Stimulated activated naive CD8-positive, alpha-beta T cell treated with anti-CD3 and anti-CD28 coated beads, Interleukin-15, Interleukin-2, amounts not matched to agents 100 ng/mL and 50 ng/mL, for 24 hours (primary cell): ENCODE data around the gene PRDX3.

Experiments used
- H3K27ac Mint-ChIP-seq: one replicate; pipeline ENCODE4 v1.8.0; 2021; ENCODE audit warnings: mild to moderate bottlenecking, mixed read lengths
- H3K27me3 Mint-ChIP-seq: one replicate; pipeline ENCODE4 v1.8.0; 2021; ENCODE audit warnings: mixed read lengths
- H3K36me3 Mint-ChIP-seq: one replicate; pipeline ENCODE4 v1.8.0; 2021; ENCODE audit warnings: low read depth, mixed read lengths
- H3K4me1 Mint-ChIP-seq: one replicate; pipeline ENCODE4 v1.8.0; 2021; ENCODE audit warnings: low read depth, mixed read lengths
- H3K4me3 Mint-ChIP-seq: one replicate; pipeline ENCODE4 v1.8.0; 2021; ENCODE audit warnings: mild to moderate bottlenecking, mixed read lengths
- H3K9me3 Mint-ChIP-seq: one replicate; pipeline ENCODE4 v1.8.0; 2021; ENCODE audit warnings: mixed read lengths

Gene PRDX3

DNA sequence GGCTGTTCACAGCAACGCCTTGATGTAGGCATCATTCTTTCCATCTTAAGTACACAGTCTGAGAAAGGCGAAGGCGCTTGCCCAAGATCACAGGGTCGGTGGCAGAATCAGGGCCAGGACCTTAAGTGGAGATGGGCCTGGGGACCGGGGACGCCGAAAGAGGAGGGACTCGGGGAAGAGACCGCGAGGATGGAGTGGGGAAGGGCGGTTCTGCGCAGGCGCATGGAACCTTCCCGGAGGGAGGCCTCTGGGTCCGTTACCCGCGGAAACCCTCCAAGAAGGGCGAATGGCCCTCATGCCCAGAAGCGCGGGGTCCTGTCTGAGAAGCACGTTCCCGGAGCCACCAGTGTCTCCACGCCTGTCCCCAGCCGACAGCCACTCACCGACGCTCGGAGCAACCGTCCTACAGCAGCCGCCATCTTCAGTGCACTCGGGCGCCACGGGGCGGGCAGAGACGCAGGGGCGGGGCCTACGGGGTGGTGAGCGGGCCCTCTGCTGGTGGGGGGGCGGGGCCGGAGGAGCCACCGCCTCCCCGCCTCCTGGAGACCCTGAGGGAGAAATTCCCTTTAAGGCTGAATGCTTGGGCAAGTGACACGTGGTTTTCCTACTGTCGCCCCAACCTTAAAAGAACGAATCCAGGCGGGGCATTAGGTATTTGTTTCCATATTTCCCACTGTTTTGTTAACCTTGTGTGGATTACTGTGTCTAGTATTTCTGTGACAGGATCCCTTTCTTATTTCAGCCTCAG is at the start of gene PRDX3:
TSS of gene PRDX3 (minus strand) at position 441 of the 748 bp plus-strand sequence. CDS start at position 419, 22 bp downstream.
- Mint-ChIP-seq H3K4me3 (peak within 1 kb of the TSS; percentile 100), H3K9me3 (no peaks in the 10 kb centered on the region), H3K4me1 (peaks cover 48% of the 10 kb centered on the region), H3K27me3 (no peaks in the 10 kb centered on the region), H3K36me3 (peaks cover 35% of the 10 kb centered on the region), H3K27ac (peak within 1 kb of the TSS; percentile 99)

DNA sequence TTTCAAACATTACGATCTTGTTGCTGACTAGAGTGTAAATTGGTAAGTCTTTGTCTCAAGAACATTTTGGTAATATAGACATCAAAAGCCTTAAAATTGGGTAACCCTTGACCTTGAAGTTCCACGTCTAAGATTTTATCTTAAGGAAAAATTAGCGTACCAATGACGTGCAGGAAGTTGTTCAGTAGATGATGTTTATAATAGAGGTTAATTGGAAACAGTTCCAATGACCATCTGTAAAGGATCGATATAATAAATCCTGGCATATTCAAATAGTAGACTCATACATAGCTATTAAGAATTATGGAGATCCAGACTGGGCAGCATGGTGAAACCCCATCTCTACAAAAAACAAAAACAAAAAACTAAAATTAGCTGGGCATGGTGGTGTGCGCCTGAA is 49.2 kb upstream of the PRDX3 start:
- Mint-ChIP-seq H3K4me1 (peaks cover 37% of the 10 kb centered on the region), H3K4me3 (no peak overlapping the region), H3K27ac (no peak overlapping the region)

DNA sequence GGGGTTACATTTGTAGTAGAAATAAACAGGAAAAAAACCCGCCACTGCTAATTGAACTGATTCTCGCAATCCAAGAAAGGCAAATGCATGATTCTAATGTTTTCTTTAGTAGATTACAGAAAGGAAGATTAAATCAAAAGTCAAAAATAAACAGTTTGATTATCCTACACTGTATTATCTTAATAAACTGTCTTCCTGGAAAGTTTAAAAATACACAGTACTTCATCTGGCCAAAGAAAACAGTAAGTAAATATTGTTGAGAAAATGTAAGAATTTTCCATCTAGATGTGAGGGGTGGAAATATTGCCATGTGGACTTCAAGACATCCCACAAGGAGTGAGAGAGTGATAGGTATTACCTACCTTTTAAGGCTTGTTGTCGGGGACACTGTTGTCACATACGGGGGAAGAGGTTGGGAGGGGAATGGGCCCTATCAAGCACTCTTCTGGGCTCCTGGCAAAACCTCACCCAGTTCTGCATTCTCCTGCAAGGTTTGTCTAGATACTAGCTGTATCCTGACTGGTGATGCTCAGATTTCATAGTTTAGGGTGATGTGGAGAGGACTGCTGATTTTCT is 46.6 kb upstream of the PRDX3 start:
- Mint-ChIP-seq H3K27me3 (no peaks in the 10 kb centered on the region), H3K9me3 (no peaks in the 10 kb centered on the region), H3K36me3 (peaks cover 3% of the 10 kb centered on the region), H3K4me1 (peaks cover 39% of the 10 kb centered on the region), H3K27ac (no peak overlapping the region), H3K4me3 (no peak overlapping the region)

More for the DNA sequence above, 49.2 kb upstream of the PRDX3 start:
- Mint-ChIP-seq H3K9me3 (peaks cover 10% of the 10 kb centered on the region), H3K27me3 (no peaks in the 10 kb centered on the region), H3K36me3 (peaks cover 13% of the 10 kb centered on the region)

DNA sequence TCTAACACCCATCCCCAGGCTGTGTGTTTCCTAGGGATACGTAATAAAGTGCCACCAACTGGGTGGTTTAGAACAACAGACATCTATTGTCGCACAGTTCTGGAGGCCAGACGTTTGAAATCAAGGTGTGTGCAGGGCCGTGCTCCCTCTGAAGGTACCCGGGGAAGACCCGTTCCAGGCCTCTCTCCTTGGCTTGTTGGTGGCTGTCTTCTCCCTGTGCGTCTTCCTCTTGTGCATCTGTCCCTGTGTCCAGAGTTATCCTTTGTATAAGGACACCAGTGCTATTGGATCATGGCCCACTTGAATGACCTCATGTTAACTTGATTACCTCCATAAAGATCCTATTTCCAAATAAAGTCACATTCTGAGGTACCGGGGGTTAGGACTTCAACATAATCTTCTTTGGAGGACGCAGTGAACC is 44.4 kb upstream of the PRDX3 start:
- peaks cover 3% of the 10 kb centered on the region for H3K36me3 Mint-ChIP-seq
- no peak overlapping the region for H3K4me3 Mint-ChIP-seq
- no peak overlapping the region for H3K27ac Mint-ChIP-seq
- H3K9me3 Mint-ChIP-seq: no peaks in the 10 kb centered on the region
- no peaks in the 10 kb centered on the region for H3K27me3 Mint-ChIP-seq
- peaks cover 41% of the 10 kb centered on the region for H3K4me1 Mint-ChIP-seq

DNA sequence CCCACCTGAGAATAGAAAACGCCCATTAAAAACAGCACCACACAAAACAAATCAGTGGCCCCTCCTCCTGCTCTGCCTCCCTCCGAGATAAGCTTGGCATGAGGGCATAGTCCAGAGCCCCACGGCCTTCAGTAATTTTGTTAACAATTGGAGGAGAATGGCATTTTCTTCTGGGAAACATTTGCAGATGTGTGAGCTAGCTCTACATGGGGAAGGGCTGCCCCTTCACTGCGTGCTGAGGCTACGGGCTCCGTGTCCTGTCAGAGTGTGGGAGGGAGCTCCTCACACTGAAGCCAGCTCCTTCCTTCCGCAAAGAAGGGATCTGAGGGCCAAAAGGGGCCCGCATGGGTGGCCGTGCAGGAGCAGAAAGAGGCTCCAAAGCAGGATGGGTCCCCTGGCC is 43.9 kb upstream of the PRDX3 start:
- H3K36me3 Mint-ChIP-seq: peaks cover 3% of the 10 kb centered on the region
- peak overlapping the region; percentile 58 for H3K4me3 Mint-ChIP-seq
- no peaks in the 10 kb centered on the region for H3K9me3 Mint-ChIP-seq
- H3K27ac Mint-ChIP-seq: peak overlapping the region; percentile 92
- H3K4me1 Mint-ChIP-seq: peaks cover 44% of the 10 kb centered on the region
- no peaks in the 10 kb centered on the region for H3K27me3 Mint-ChIP-seq

DNA sequence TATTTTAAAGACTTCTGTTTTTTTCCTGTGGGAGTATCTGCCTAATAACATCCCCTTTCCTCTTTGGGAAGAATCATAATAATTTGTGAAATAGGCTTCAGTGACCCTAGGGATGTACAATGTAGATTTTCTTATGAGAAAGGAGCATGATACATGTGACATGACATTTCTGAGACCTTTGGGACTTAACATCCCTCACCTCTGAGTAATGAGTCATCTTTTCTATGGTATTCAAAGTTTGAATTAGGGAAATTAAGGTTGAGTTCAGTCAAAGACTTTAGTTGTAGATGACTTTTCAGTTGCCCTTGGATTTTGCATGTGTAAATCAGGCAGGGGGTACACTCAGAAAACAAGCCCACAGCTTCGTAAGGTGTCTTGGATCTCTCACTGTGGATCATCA is 43.1 kb upstream of the PRDX3 start:
- H3K4me1 Mint-ChIP-seq: peaks cover 47% of the 10 kb centered on the region
- H3K27ac Mint-ChIP-seq: peak overlapping the region; percentile 92
- no peaks in the 10 kb centered on the region for H3K27me3 Mint-ChIP-seq
- no peaks in the 10 kb centered on the region for H3K9me3 Mint-ChIP-seq
- H3K36me3 Mint-ChIP-seq: peaks cover 6% of the 10 kb centered on the region
- H3K4me3 Mint-ChIP-seq: peak overlapping the region; percentile 58

DNA sequence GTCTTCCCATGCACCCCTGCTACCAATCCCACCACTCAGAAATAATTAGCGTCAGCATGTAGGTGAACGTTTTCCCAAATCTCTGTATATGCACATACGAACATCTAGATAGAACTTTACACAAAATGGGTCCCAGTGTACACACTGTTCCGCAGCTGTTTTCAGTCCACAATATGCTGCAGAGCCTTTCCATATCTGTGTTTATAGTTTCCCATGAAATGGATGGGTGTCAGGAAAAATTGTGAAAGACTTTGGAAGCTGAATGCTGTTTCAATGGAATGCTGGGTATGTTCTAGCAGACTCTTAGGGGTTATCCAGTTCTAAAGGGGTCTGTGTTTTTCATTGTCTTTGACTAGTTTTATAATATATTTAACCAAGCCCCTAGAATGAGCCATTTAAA is 42.6 kb upstream of the PRDX3 start:
- no peaks in the 10 kb centered on the region for H3K27me3 Mint-ChIP-seq
- peaks cover 48% of the 10 kb centered on the region for H3K4me1 Mint-ChIP-seq
- H3K36me3 Mint-ChIP-seq: peaks cover 6% of the 10 kb centered on the region
- H3K27ac Mint-ChIP-seq: no peak overlapping the region
- no peak overlapping the region for H3K4me3 Mint-ChIP-seq
- H3K9me3 Mint-ChIP-seq: no peaks in the 10 kb centered on the region

DNA sequence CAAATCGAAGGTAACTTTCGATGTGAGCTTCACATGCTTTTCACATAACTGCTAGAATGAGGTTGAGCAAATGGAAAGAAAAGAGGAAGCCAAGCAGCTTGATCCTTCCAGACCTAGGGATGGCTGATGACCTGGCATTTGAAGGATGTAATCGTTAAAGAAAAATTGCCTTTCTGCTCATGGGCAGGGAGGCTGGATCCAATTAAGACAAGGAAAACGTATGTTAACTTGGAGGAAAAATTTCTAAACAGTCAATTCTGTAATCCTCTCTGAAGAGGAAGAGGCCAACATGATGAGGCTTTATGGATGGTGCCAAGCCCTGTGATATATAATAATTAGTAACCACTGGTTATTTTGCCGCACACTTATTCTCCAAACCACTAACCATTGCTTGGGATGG is 41.3 kb upstream of the PRDX3 start:
- Mint-ChIP-seq H3K27me3 (no peaks in the 10 kb centered on the region), H3K4me3 (no peak overlapping the region), H3K27ac (no peak overlapping the region), H3K36me3 (peaks cover 10% of the 10 kb centered on the region), H3K9me3 (no peaks in the 10 kb centered on the region), H3K4me1 (peaks cover 46% of the 10 kb centered on the region)

DNA sequence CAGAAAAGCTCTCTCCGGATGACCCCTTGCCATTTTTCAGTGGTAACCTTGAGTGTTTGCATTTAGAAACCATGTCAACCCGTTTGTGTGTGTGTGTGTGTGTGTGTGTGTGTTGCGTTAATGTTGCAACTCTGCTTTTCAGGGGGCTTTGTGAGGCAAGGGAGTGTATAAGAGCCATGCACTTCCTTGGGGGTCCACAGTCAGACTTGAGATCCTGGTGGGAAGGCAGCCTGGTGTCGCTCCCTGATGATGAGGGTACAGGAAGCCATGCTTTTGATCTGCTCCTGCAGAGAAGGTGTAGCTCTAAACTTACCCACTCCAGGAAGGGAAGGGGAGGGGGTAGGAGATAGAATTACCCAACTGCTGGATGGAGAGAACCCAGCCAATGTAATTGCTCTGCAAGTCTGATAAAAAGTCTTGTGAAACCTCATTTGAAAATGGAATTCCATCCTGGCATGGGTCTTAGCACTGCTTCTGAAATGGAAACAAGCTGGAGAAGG is 39.4 kb upstream of the PRDX3 start:
- H3K4me1 Mint-ChIP-seq: peaks cover 55% of the 10 kb centered on the region
- H3K9me3 Mint-ChIP-seq: no peaks in the 10 kb centered on the region
- peaks cover 10% of the 10 kb centered on the region for H3K36me3 Mint-ChIP-seq

DNA sequence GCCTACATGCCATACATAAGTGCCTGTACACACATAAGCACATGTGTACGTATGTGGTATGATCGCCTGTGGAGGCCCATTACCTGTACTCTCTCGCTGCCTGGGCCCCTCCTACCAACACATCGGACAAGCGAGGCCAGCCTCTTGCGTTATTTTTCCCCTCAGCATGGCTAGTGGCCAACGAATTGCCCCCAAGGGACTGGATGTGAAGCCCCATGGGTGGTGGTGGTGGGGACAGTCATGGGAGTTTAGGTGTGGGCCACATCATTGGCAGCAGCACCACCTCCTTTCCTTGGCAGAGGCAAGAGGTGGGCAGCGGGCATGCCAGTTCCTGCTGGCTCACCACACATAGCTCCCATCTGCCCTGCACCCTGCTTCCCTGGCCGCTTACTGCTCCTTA is 38.8 kb upstream of the PRDX3 start:
- Mint-ChIP-seq H3K9me3 (no peaks in the 10 kb centered on the region), H3K4me1 (peaks cover 57% of the 10 kb centered on the region), H3K36me3 (peaks cover 10% of the 10 kb centered on the region), H3K27ac (no peak overlapping the region), H3K27me3 (no peaks in the 10 kb centered on the region), H3K4me3 (no peak overlapping the region)

More for the DNA sequence above, 39.4 kb upstream of the PRDX3 start:
- H3K4me3 Mint-ChIP-seq: no peak overlapping the region
- H3K27me3 Mint-ChIP-seq: no peaks in the 10 kb centered on the region
- H3K27ac Mint-ChIP-seq: no peak overlapping the region

DNA sequence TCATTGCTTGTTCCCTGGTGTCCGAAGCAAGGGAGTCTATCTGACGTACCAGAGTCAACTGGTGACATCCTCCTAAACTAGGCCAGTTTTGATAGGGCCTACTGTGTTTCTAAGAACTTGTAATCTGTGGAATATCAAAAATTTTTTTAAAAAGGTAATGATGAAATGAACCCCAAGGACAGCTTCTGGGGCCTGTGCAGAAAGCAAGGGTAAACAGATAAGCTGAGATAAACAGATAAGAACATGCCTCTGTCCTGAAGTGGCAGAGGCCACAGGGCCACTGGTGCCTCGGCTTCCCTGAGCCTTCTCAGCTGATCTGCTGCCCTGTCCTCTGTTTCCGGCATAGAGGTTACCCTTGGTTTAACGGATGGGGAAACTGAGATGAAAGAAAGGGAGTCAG is 37.5 kb upstream of the PRDX3 start:
- Mint-ChIP-seq H3K36me3 (peaks cover 10% of the 10 kb centered on the region), H3K9me3 (no peaks in the 10 kb centered on the region), H3K27ac (no peak overlapping the region), H3K27me3 (no peaks in the 10 kb centered on the region), H3K4me3 (no peak overlapping the region), H3K4me1 (peaks cover 57% of the 10 kb centered on the region)

DNA sequence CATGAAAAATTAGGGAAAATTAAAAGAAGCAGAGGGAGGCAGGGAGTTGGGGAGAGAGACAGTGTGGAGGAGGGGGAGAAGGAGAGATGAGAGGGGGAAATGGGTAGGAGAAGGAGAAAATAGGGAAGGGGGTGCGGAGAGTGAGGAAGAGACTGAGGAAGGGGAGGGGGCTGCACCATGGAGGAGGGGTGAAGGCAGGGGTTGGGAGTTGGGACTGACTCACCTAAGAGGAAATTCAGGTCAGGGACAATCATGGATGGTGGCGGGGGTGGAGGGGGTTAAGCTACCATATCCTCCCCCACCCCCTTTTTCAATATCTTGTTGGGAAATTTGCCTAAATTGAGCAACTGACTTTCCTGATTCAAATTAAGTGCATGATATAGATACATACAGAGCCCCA is 36.8 kb upstream of the PRDX3 start:
- H3K27me3 Mint-ChIP-seq: no peaks in the 10 kb centered on the region
- H3K27ac Mint-ChIP-seq: no peak overlapping the region
- no peaks in the 10 kb centered on the region for H3K9me3 Mint-ChIP-seq
- H3K4me1 Mint-ChIP-seq: peaks cover 61% of the 10 kb centered on the region
- H3K36me3 Mint-ChIP-seq: peaks cover 10% of the 10 kb centered on the region
- no peak overlapping the region for H3K4me3 Mint-ChIP-seq

DNA sequence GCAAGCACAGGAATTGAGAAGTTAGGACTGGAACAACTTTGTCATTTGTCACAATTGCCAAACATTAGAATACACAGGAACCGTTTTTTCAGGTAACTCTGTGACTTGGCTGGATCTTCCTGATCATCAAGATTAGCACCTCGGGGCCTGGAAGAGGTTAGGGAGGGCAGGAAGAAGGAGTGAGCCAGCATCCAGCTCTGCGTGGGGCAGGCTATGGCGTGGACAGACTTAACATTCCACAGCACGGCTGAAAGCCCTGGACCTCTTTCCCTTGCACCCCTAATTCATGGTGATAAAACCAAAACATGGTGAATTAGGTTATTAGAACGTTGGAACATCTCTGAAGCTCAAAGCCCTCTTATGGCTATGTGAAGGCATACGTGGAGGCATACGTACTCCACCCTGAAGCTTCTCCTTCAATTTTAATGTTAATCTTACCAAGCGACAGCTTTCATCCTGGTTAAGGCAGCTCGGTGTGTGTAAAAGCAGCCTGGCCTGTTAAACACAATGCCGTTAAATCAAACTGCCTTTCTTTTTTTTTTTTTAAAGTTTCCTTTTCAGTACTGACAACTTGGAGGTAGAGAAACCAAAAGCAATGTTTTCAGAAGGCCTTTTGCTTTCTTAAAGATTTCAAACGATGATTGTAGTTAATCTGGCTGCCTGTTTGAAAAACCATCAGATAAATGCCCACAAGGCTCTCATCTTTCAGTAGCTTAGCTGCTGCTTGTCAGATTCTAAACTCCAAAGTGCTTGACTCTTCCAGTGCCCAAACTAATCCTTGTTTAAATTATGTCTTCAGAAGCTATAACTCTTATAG is 33.2 kb upstream of the PRDX3 start:
- peak overlapping the region; percentile 80 for H3K4me3 Mint-ChIP-seq
- peak overlapping the region; percentile 94 for H3K27ac Mint-ChIP-seq
- peaks cover 69% of the 10 kb centered on the region for H3K4me1 Mint-ChIP-seq

DNA sequence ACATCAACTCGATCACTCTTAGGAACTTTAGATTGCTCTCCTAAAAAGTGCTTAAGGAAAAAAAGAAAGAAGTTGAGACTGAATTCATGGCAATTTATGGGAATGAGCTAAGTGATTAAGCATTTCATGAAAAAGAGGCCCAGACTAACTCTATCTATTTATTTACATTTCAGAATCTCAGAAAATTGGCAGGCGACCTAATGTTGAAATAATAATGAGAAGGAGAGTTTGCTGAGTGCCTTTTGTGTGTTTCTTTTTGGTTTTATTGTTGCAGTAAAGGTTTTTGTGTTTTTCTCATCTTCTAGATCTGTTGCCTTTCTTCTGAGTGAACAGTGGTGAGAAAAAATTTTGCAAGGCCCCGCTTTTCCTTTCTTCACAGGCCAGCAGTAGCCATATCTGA is 32.6 kb upstream of the PRDX3 start:
- Mint-ChIP-seq H3K4me3 (peak overlapping the region; percentile 80), H3K36me3 (peaks cover 7% of the 10 kb centered on the region), H3K27ac (peak overlapping the region; percentile 94), H3K9me3 (no peaks in the 10 kb centered on the region), H3K27me3 (no peaks in the 10 kb centered on the region), H3K4me1 (peaks cover 72% of the 10 kb centered on the region)

More for the DNA sequence above, 33.2 kb upstream of the PRDX3 start:
- Mint-ChIP-seq H3K9me3 (no peaks in the 10 kb centered on the region), H3K36me3 (peaks cover 7% of the 10 kb centered on the region), H3K27me3 (no peaks in the 10 kb centered on the region)

DNA sequence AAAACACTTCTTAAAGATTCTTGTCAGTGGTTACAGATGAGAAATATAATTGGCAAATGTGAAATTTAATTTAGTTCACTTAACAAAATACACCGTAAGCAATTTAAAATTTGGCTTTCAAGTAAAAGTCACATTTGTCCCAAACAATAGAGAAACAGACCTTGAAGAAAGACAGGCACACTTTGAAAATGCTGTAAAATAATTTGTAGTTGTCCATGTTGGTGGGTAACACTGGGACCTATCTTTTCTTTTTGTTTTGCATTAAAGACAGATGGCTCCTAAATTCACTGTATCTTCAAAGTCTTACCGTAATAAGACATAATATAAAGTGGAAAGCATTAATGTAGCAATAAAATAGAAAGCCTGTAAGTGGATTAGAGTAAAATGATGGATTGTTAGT is 32.0 kb upstream of the PRDX3 start:
- Mint-ChIP-seq H3K4me3 (peak overlapping the region; percentile 80), H3K9me3 (no peaks in the 10 kb centered on the region), H3K4me1 (peaks cover 76% of the 10 kb centered on the region)

More for the DNA sequence above, 32.0 kb upstream of the PRDX3 start:
- Mint-ChIP-seq H3K27me3 (no peaks in the 10 kb centered on the region), H3K27ac (peak overlapping the region; percentile 94), H3K36me3 (peaks cover 5% of the 10 kb centered on the region)
